HG03095 (cell line): ENCODE measurements around the gene SNX25.

Source experiments
- ATAC-seq: cut with Tn5 transposase; IDR thresholded peaks from one replicate; pipeline ENCODE4 v1.9.1; 2021; ENCODE audit warnings: moderate library complexity; ENCODE audit not compliant: unreplicated experiment

The SNX25 gene

GRCh38 chr4:185370268-185370949 is 161.0 kb downstream of the SNX25 start:
- ATAC-seq: no peak

GRCh38 chr4:185371702-185372101 is 162.3 kb downstream of the SNX25 start:
- no peak for ATAC-seq

DNA sequence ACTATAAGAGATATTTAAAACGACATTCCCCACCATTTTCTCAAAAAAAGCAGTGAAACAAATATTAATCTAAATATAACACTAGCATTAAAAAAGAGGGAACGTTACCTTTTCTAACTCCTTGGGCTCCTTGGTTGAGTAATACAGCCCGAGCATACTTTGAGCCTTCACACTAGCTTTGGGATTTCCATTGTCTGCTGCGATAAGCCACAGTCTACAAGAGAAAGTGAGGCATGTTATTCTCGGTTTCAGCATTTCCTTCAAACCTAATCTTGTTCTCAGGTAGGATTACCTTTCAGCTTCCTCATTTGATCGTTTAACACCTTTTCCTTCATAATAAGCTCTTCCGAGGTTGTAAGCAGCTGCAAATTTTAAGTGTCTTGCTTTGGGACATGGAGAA is 164.6 kb downstream of the SNX25 start:
- no peak for ATAC-seq

- no peak for ATAC-seq
Observed at GRCh38 chr4:185374573-185374972, 165.2 kb downstream of the SNX25 start.

- no peak for ATAC-seq
Observed at GRCh38 chr4:185378264-185378663, 168.9 kb downstream of the SNX25 start.

DNA sequence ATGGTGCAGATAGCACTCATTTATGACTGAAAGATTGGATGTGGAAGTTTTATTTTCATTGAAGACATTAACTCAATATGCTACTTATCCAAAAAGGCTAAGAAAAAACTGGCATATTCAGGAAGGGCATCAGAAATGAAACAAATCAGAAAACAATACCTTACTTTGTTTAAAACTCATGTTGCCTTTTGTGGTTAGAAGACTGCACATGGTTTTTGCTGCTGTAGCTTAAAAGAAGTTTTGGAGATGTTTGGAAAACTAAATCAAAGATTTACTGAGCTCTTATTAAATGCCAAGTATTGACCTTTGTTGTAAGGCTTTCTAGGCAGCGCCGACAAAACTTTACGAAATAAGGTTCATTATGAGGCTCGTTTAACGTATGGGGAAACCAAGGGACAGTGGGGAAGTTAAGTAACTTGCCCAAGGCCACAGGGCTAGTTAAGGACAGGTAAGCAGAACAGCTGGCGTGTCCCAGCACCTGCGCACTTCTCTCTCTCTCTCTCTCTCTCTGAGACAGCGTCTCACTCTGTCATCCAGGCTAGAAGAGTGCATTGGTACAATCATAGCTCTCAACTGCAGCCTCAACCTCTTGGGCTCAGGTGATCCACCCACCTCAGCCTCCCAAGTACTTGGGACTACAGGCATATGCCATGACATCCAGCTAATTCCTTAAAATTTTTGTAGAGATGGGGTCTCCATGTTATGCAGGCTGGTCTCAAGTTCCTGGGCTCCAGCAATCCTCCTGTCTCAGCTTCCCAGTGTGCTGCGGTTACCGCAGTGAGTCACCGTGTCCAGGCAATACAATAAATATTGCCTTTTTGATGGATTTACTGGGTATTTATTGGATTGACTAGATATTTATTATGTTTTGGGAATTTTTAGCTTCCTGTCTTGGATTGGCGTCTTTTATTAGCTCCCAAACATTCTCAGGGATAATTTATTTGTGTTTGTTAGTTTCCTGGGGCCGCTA is 170.2 kb downstream of the SNX25 start:
- no peak for ATAC-seq

GRCh38 chr4:185380320-185380719 is 170.9 kb downstream of the SNX25 start:
- no peak for ATAC-seq

DNA sequence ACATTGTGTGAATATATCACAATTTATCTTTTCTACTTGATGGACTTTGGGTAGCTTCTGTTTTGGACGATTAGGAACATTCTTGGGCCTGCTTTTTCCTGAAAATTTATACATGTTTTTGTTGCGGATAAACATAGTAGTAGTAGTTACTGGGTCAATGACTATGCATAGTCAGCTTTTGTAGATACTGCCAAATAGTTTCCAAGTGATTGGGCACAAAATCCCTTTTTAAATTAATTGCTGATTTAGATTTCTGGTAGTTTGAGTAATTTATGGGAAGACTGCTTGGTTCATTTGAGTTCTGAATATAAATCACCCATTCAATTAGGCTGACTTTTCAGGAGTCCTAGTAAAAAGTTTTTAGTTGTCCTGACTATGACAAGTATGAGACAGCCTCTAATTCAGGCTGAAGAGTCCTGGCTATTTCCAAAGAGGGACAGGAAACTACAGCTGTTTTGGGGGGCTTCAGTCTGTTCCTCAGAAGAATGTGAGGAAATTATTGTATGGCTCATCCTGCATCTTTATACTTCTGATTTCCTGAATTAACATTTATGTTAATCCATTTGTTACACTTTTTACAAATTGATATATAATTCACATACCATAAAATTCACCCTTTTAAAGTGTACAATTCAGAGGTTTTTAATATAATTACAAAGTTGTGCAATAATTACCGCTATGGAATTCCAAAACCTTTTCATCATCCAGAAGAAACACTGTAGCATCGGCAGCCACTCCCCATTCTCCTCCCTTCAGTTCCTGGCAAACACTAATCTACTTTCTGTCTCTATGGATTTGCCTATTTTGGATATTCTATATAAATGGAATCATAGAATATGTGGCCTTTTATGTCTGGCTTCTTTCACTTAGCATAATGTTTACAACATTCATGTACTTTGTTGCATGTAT is 172.1 kb downstream of the SNX25 start:
- ATAC-seq: no peak

DNA sequence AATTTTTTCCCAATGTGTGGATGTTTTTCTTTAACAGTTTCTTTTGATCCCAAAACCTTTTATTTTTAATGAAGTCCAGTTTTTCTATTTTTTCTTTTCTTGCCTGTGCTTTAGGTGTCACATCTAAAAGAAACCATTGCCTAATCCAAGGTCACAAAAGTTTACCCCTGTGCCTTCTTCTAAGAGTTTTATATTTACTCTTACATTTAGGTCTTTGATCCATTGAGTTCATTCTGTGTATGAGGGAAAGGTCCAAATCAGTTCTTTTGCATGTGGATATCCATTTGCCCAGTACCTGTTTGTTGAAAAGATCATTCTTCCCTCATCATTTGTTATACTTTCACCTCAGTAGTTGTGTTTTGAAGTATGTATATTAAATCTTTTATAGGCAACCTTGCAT is 173.4 kb downstream of the SNX25 start:
- no peak for ATAC-seq

- ATAC-seq: no peak
Observed at GRCh38 chr4:185383451-185383850, 174.1 kb downstream of the SNX25 start.

DNA sequence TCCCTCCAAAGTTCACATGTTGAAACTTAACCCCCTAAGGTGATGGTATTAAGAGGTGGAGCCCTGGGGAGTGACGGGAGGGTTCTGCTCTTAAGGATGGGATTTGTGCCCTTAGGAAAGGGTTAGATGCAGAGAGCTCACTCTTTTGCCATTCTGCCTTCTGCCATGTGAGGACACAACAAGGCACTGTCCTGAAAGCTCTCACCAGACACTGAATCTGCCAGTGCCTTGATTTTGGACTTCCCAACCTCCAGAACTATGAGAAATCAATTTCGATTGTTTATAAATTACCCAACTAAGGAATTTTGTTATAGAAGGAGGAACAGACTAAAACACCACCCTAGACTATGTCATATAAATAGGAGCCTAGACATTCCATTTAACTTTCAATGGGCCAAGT is 174.7 kb downstream of the SNX25 start:
- ATAC-seq: no peak

DNA sequence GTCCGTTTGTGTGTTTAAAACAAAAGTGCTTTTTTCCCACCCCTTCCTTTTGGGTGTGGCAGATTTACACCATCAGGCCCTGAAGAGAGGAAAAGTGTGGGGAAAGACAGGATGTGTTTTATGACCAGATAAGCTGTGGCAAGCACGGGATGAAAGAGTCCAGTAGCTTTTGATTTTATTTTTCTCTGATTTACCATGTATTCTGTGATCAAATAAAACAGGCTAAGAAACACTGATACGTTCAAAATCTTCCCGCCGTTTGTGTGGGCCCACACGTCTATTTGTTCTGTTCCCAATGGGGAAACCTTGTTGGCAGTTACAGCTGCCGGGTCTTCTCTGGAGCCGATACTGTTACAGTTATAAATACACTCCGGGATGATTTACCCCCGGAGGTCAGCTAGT is 175.5 kb downstream of the SNX25 start:
- no peak for ATAC-seq

DNA sequence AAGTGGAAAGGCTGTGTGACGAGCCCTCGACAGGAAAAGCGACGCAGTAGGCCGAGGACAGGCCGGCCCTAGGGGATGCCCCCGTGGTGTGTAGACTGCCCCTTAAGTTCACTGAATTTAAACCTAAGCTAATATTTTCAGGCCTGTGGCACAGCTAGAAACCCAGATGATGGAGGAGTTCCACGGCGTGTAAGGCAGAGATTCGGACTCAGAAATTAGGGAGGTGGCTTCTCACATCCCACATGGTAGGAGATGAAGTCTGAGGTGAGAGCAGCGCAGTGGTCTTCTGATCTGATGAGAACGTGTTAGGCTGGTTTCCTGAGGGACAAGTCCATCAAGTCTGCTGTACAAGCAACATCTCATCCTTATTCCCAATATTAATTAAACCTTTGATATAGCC is 178.6 kb downstream of the SNX25 start:
- no peak for ATAC-seq

GRCh38 chr4:185390941-185391340 is 181.5 kb downstream of the SNX25 start:
- ATAC-seq: no peak

DNA sequence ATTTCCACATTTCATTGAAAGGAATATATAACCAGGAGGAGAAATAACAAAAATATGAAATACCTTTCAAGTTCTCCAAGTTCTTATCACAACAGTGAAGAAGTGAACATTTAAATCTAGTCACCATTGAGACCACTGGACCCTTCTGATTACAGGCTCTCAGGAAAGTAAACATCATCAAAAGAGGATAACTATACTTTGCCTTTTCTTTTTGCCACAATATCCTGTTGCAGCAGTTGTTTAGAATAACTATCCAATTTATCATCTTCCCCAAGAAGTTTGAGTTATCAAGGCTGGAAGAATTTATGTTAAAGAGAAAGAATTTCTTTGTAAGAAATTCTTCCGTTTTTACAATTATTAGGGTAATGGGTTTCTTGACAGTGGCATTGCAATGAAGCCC is 182.8 kb downstream of the SNX25 start:
- ATAC-seq: no peak

DNA sequence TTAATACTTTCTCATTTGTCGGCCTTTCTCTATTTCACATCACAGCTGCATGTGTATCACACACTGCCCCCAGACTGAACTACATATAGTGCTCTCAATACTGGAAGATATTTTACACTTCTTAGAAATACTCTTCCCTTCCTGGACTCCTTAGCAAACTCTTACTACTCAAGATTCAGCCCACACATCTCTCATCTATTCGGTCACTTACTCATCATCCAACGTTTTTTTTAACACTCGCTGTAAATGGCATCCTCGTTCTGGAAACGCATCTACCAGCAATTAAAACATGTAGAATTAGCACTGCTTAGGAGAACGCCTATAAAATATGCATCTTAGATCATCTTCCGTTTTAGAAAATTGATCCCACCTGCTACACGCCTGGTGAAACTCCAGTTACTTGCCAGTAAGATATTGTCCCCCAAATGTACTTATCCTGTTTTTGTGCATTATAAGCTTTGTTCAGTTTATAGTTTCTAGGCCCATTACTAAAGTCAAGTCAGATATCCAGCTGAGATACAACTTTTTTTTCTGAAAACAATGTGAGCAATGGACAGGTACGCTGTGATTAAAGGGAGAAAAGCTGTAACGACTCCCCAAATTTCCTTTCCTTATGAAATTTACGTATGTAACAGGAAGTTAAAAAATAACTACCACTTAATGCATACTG is 185.3 kb downstream of the SNX25 start:
- ATAC-seq: no peak

GRCh38 chr4:185395238-185395955 is 186.0 kb downstream of the SNX25 start, which contains the start of gene LRP2BP:
LRP2BP (minus strand) TSS chr4:185395924; CDS start chr4:185378186, 17,738 bp downstream.
- no peak for ATAC-seq

DNA sequence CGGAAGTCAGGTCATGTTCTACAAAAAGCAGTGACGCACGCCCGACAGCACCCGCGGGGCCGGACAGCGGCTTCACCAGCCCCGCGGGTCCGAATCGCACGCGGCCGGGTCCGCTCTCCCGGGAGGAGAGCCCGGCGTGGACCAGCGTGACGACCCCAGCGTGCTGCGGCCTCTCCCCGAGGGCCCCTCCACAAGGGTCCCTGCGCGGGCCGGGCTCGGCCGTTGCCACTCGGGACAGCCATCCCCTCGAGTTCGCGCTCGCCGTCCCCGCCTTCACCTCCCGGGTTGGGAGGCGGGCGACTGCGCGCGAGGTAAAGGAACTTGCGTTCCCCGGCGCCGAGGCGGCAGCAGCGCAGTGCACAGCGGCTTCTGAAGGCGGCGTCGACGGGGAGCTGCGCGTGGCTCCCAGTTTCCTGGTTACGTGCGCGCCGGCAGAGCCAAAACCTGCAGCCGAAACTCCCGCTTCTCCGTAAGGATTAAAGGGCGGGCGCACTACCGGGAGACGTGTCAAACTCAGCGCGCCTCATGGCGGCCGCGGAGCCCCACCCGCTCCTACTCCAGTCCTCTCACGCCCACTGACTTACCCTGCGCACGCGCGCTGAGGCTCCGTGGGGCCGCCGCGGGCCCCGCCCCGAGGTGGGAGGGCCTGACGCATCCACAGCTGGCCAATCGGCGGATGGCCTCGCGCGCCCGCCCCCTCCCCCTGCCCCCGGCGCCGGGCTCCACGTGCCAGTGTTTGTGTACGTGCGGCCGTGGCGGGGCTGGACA is 186.7 kb downstream of the SNX25 start:
- peak; percentile 78 for ATAC-seq

GRCh38 chr4:185396724-185397385 is 187.5 kb downstream of the SNX25 start, which contains the start of gene ANKRD37:
ANKRD37 (plus strand) TSS chr4:185396841; CDS start chr4:185396924, 83 bp downstream.
- ATAC-seq: no peak
